ENCODE data around the gene ADD3. TPM values are rescaled to one million over a fixed set of nuclear protein-coding genes. Genes with fewer than 3 reads are reported as not detected.

Gene ADD3
- total RNA-seq, 1 experiment from 2014 or later, result 59.9 TPM

DNA sequence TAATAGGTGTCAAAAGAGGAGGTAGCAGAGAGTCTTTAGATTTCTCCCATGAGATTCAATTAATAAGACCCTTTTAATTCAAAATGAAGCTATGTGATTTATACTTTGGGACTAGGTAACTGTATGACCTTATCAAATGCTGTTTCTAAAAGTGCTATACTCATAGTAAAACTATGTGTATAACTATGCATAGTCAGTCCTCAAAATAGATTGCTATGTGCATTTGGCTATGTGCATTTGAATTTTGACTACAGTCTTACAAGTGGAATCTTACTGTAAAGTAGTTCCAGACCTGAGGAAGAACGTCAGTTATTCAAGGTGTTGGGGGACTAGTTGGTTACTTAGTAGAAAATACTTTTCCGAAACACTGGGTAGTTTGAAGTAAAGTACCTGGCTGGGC is 36.9 kb downstream of the ADD3 start:
- no peaks in the 10 kb centered on the region for H4K20me1 ChIP-seq (ENCODE audit: control insufficient read depth, insufficient read depth, insufficient read length)
- H3K9me3 ChIP-seq (ENCODE audit: control insufficient read depth, low read depth, low read length), result no peaks in the 10 kb centered on the region
- no peak overlapping the region for H3K4me2 ChIP-seq (ENCODE audit: insufficient read depth, insufficient read length, low read length)
- H3K4me1 ChIP-seq (ENCODE audit: insufficient read depth, low read length), result peaks cover 4% of the 10 kb centered on the region; the same call in 1 of the 2 replicates
- H3K23ac ChIP-seq (ENCODE audit: insufficient read length, low read depth, low read length), result no peak overlapping the region
- H2AK5ac ChIP-seq (ENCODE audit: insufficient read length, low read length), result no peak overlapping the region
- H2AFZ ChIP-seq (ENCODE audit: low read length), result no peak overlapping the region
- no peak overlapping the region for H4K91ac ChIP-seq (ENCODE audit: insufficient read length, low read depth, low read length)
- no peak overlapping the region for H2BK15ac ChIP-seq (ENCODE audit: low read depth, low read length)
- no peak overlapping the region for H3K18ac ChIP-seq (ENCODE audit: insufficient read length, low read depth, low read length)
- Mint-ChIP-seq H3K27ac (no peak overlapping the region), H3K9me3 (peaks cover 18 to 24% of the 10 kb centered on the region in 2 experiments), H3K4me1 (peaks cover 12 to 13% of the 10 kb centered on the region in 2 experiments), H3K27me3 (ENCODE audit: low read depth) (no peaks in the 10 kb centered on the region; the same call in 1 of the 2 replicates), H3K4me3 (no peak overlapping the region), H3K36me3 (ENCODE audit: insufficient read depth in 1 of 3, low read depth in 3 of 3) (peaks cover 23 to 35% (median 26%) of the 10 kb centered on the region in 3 experiments)
- no peak overlapping the region for H3K27ac ChIP-seq (ENCODE audit: insufficient read length, low read depth, low read length)
- no peak overlapping the region for H3K14ac ChIP-seq (ENCODE audit: insufficient read depth, low read length)
- no CpG with 5 or more reads among the region's 2 CpGs for WGBS (ENCODE audit: extremely low coverage, insufficient read length, low lambda C conversion rate)
- H3K79me1 ChIP-seq (ENCODE audit: insufficient read depth, low read depth, low read length, poor library complexity, severe bottlenecking), result peaks cover 3% of the 10 kb centered on the region
- H3K4ac ChIP-seq (ENCODE audit: low read depth, low read length), result no peak overlapping the region
- no peak overlapping the region for H2BK5ac ChIP-seq (ENCODE audit: insufficient read length, low read length)
- no peak overlapping the region for H4K5ac ChIP-seq (ENCODE audit: insufficient read length, low read depth, low read length)
- no peaks in the 10 kb centered on the region for H3K23me2 ChIP-seq (ENCODE audit: insufficient read length, low read depth, low read length, poor library complexity, severe bottlenecking)
- DNase-seq, result no peak
- no peak overlapping the region for H2BK20ac ChIP-seq (ENCODE audit: low read depth, low read length, poor library complexity, severe bottlenecking)
- H3T11ph ChIP-seq (ENCODE audit: low read length), result no peak overlapping the region
- H3K79me2 ChIP-seq (ENCODE audit: insufficient read depth, low read length), result peaks cover 4% of the 10 kb centered on the region; the same call in 1 of the 2 replicates
- H2BK12ac ChIP-seq (ENCODE audit: insufficient read length, low read depth, low read length), result no peak overlapping the region
- H3K56ac ChIP-seq (ENCODE audit: insufficient read length, low read depth, low read length), result no peak overlapping the region
- TF ChIP-seq, protein P1, sequence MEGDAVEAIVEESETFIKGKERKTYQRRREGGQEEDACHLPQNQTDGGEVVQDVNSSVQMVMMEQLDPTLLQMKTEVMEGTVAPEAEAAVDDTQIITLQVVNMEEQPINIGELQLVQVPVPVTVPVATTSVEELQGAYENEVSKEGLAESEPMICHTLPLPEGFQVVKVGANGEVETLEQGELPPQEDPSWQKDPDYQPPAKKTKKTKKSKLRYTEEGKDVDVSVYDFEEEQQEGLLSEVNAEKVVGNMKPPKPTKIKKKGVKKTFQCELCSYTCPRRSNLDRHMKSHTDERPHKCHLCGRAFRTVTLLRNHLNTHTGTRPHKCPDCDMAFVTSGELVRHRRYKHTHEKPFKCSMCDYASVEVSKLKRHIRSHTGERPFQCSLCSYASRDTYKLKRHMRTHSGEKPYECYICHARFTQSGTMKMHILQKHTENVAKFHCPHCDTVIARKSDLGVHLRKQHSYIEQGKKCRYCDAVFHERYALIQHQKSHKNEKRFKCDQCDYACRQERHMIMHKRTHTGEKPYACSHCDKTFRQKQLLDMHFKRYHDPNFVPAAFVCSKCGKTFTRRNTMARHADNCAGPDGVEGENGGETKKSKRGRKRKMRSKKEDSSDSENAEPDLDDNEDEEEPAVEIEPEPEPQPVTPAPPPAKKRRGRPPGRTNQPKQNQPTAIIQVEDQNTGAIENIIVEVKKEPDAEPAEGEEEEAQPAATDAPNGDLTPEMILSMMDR (conservative IDR thresholded peaks at IDR 0.05), result no peak
- H3K9ac ChIP-seq (ENCODE audit: extremely low read depth, insufficient read length, low read length), result no peak overlapping the region
- no peak overlapping the region for H2BK120ac ChIP-seq (ENCODE audit: low read depth, low read length, poor library complexity, severe bottlenecking)
- H4K8ac ChIP-seq (replicated peaks; ENCODE audit: insufficient read length, low read depth, low read length), result no peak overlapping the region
- no peaks in the 10 kb centered on the region for H3K27me3 ChIP-seq (ENCODE audit: insufficient read depth, low read length)

All from H9 (cell line).